Mucosa of stomach (tissue), 1 donor: ENCODE data around the gene CRPPA.

ENCODE experiments used
- H3K27me3 ChIP-seq: one replicate; pipeline ENCODE4 v1.7.0; 2013; ENCODE audit warnings: mild to moderate bottlenecking, low read length; ENCODE audit not compliant: control insufficient read depth, insufficient read depth
- H3K36me3 ChIP-seq: one replicate; pipeline ENCODE4 v1.7.0; 2013; ENCODE audit warnings: low read length; ENCODE audit not compliant: control insufficient read depth, insufficient read depth
- H3K4me1 ChIP-seq: one replicate; pipeline ENCODE4 v1.7.0; 2013; ENCODE audit warnings: mild to moderate bottlenecking, low read length; ENCODE audit not compliant: control insufficient read depth, insufficient read depth
- H3K4me3 ChIP-seq: one replicate; pipeline ENCODE4 v1.7.0; 2013; ENCODE audit warnings: low read length
- H3K9ac ChIP-seq: one replicate; pipeline ENCODE4 v1.7.0; 2013; ENCODE audit warnings: mild to moderate bottlenecking, low read length, moderate library complexity
- H3K9me3 ChIP-seq: one replicate; pipeline ENCODE4 v1.7.0; 2013; ENCODE audit warnings: mild to moderate bottlenecking, low read length, moderate library complexity; ENCODE audit not compliant: control insufficient read depth
- donor health status: Pancreatic carcinoma.

Gene CRPPA

GRCh38 chr7:16402940-16403339, 18.4 kb downstream of the CRPPA start:
- H3K4me1 ChIP-seq, result no peaks in the 10 kb centered on the region
- no peaks in the 10 kb centered on the region for H3K27me3 ChIP-seq
- no peak overlapping the region for H3K4me3 ChIP-seq
- H3K36me3 ChIP-seq, result no peaks in the 10 kb centered on the region
- no peak overlapping the region for H3K9ac ChIP-seq
- H3K9me3 ChIP-seq, result no peaks in the 10 kb centered on the region

GRCh38 chr7:16402091-16402490, 19.2 kb downstream of the CRPPA start:
- no peak overlapping the region for H3K4me3 ChIP-seq
- no peaks in the 10 kb centered on the region for H3K9me3 ChIP-seq
- no peaks in the 10 kb centered on the region for H3K4me1 ChIP-seq
- H3K9ac ChIP-seq, result no peak overlapping the region
- H3K27me3 ChIP-seq, result no peaks in the 10 kb centered on the region
- H3K36me3 ChIP-seq, result no peaks in the 10 kb centered on the region

GRCh38 chr7:16400893-16401275, 20.5 kb downstream of the CRPPA start:
- Histone ChIP-seq H3K9me3 (no peaks in the 10 kb centered on the region), H3K36me3 (no peaks in the 10 kb centered on the region), H3K4me3 (no peak overlapping the region), H3K9ac (no peak overlapping the region), H3K4me1 (no peaks in the 10 kb centered on the region), H3K27me3 (no peaks in the 10 kb centered on the region)

GRCh38 chr7:16399916-16400892, 21.1 kb downstream of the CRPPA start:
- no peaks in the 10 kb centered on the region for H3K27me3 ChIP-seq
- no peak overlapping the region for H3K9ac ChIP-seq
- no peaks in the 10 kb centered on the region for H3K4me1 ChIP-seq
- no peak overlapping the region for H3K4me3 ChIP-seq
- no peaks in the 10 kb centered on the region for H3K36me3 ChIP-seq
- no peaks in the 10 kb centered on the region for H3K9me3 ChIP-seq

- H3K4me3 ChIP-seq, result no peak overlapping the region
- no peaks in the 10 kb centered on the region for H3K4me1 ChIP-seq
- H3K27me3 ChIP-seq, result no peaks in the 10 kb centered on the region
- no peaks in the 10 kb centered on the region for H3K9me3 ChIP-seq
- no peaks in the 10 kb centered on the region for H3K36me3 ChIP-seq
- H3K9ac ChIP-seq, result no peak overlapping the region
Observed at GRCh38 chr7:16399265-16399831, 22.0 kb downstream of the CRPPA start.

DNA sequence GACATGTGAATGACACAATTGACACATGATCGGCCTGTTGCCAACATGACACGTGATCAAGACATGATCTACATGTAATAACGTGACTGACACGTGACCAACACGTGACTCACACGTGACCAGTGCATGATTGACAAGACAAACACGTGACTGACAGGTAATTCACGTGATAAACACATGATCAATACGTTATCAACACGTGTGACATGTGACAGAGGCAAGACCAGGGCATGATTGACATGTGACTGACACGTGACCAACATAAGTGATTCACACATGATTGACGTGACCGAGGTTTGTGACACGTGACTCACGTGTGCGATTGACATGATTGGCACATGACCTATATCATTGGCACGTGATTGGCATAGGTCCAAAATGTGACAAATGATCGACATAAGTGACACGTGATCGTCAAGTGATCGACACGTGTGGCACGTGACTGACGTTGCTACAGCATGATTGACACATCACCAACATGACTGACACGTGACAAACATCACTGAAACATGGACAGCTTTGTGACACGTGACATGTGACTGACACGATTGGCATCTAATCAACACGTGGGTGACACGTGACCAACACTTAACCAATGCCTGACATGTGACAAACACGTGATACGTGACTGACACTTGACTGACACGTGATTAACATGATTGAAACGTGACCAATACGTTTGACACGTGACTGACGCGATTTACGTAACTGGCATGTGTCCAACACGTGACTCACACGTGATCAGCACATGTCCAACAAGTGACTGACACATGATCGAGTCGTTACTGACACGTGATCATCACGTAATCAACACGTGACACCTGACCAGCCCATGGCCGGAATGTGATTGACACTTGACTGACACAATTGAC, 23.0 kb downstream of the CRPPA start:
- H3K9me3 ChIP-seq, result no peaks in the 10 kb centered on the region
- no peaks in the 10 kb centered on the region for H3K4me1 ChIP-seq
- H3K9ac ChIP-seq, result no peak overlapping the region
- H3K27me3 ChIP-seq, result no peaks in the 10 kb centered on the region
- H3K36me3 ChIP-seq, result no peaks in the 10 kb centered on the region
- no peak overlapping the region for H3K4me3 ChIP-seq

DNA sequence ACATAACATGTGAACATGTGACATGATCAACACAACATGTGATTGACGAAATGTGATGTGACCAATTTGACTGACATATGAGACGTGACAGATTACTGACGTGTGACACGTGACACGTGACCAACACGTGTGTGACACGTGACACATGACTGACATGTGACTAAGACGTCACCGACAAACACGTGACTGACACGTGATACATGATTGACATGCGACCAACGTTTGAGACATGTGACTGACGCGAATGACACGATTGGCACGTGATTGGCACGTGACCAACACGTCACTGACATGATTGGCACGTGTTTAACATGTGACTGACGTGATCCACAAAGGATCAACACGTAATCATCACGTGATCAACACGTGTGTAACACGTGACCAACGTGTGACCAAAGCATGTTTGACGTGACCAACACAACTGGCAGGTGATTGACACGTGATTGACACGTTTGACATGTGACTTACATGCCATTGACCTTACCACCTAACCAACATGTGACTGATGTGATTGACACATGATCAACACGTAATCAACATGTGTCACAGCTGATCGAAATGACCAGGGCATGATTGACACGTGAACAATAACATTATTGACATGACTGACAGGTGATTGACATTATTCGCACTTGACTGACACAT, 23.7 kb downstream of the CRPPA start:
- Histone ChIP-seq H3K9ac (no peak overlapping the region), H3K36me3 (no peaks in the 10 kb centered on the region), H3K27me3 (no peaks in the 10 kb centered on the region), H3K4me3 (no peak overlapping the region), H3K4me1 (no peaks in the 10 kb centered on the region), H3K9me3 (no peaks in the 10 kb centered on the region)

DNA sequence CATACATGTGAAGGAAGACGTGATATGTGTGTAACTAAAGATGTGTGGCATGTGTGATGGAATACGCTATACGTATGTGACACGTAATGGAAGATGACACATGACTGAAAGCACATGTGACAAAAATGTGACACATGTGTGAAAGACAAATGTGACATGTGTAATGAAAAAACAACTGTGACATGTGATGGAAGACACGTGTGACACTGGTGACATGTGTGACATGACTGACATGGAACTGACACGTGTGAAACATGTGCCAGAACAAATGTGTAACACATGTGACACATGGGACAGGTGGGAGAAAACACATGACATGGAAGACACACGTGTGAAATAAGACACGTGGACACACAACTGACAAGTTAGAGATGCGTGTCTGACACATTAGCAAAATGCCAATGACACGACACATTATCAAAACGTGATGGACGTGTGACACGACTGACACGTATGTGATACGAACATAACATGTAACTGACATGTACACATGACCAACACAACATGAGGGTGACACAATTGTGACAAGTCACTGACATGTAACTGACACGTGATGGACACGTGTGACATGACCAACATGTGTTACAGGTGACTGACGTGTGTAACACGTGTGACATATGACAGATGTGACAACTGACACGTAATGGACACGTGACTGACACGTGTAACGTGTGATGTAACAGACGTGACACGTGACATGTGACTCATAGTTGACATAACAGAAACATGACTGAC, 24.4 kb downstream of the CRPPA start:
- Histone ChIP-seq H3K4me3 (no peak overlapping the region), H3K4me1 (no peaks in the 10 kb centered on the region), H3K36me3 (no peaks in the 10 kb centered on the region), H3K9me3 (no peaks in the 10 kb centered on the region), H3K9ac (no peak overlapping the region), H3K27me3 (no peaks in the 10 kb centered on the region)

DNA sequence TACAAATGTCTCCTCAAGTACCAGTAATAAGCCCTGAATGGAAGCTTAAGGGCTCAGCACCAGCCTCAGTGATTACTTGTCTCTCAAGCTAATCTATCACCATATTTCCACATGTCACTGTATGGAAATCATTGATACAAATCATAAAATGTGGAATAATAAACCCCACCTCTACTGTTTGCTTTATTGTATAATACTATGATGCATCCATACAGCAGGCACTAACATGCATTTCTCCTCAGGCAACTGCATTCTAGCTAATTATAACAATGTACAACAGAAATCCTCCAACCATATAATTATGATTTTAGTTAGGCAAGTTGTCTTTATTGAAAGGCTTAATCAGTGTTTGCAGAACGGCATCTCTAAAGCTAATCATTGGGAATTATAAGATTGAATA, 26.2 kb downstream of the CRPPA start:
- H3K4me3 ChIP-seq, result no peak overlapping the region
- no peaks in the 10 kb centered on the region for H3K9me3 ChIP-seq
- H3K27me3 ChIP-seq, result no peaks in the 10 kb centered on the region
- no peak overlapping the region for H3K9ac ChIP-seq
- H3K36me3 ChIP-seq, result no peaks in the 10 kb centered on the region
- no peaks in the 10 kb centered on the region for H3K4me1 ChIP-seq

DNA sequence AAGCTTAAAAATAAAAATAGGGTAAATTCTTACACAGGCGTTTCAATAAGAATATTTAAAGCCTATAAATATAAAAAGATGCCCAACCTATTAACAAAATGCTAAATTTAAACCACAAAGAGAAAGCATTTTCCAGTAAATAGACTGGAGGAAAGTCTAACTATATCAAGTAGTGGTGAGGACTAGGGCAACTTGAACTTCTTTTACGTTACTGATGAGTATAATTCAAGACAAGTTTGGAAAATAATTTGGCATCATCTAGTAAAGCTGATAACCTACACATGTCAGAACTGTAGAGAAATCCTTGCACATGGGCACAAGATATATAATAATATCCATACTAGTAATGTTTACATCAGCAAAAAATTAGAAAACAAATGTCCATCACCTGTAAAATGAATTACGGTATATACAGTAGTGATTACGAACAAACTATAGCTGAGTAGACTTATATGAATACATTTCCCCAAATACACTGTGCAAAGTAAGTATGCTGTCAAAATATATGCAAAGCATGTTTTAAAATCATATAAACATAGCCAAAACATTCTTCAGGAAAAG, 27.4 kb downstream of the CRPPA start:
- Histone ChIP-seq H3K36me3 (no peaks in the 10 kb centered on the region), H3K4me3 (no peak overlapping the region), H3K9me3 (no peaks in the 10 kb centered on the region), H3K9ac (no peak overlapping the region), H3K4me1 (no peaks in the 10 kb centered on the region), H3K27me3 (no peaks in the 10 kb centered on the region)

DNA sequence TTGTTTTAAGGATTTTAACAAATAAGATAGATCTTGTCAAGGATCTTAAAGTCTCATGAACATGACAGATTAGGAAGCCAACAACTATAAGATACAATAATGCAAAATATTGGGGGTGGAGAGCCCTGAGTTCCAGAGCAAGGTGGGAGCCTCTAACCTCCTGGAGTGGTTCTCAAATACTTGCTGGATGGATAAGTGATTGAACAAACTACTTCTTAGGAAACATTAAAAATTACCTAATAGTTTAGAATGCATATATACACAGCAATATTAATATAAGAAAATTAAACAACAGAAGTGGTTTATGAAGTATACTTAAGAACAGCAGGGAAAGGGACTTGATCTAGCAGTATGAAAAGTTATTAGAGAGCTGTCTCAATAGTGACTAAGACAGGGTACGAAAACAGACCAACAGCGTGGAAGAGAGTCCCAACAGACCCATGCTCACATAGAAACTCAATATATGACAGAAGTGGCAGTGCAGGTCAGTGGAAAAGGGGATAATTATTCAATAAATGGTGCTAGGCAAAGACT, 28.3 kb downstream of the CRPPA start:
- Histone ChIP-seq H3K27me3 (no peaks in the 10 kb centered on the region), H3K9ac (no peak overlapping the region), H3K9me3 (no peaks in the 10 kb centered on the region), H3K4me3 (no peak overlapping the region), H3K4me1 (no peaks in the 10 kb centered on the region), H3K36me3 (no peaks in the 10 kb centered on the region)
